H1 (cell line): ENCODE data around the gene SSR1. TPM values are rescaled to one million over a fixed set of nuclear protein-coding genes. Genes with fewer than 3 reads are reported as not detected.

ENCODE experiments used
- CTCF ChIA-PET: fragments of 300-600 bp; sonication (Branson Sonifier 250); formaldehyde crosslinking; loops from one replicate; lab custom pipeline; 2021; ENCODE audit not compliant: partially characterized antibody; lab: Charles Lee
- POLR2A ChIA-PET: fragments of 300-600 bp; sonication (Branson Sonifier 250); formaldehyde crosslinking; loops from one replicate; lab custom pipeline; 2021; ENCODE audit warnings: inconsistent platforms; ENCODE audit not compliant: partially characterized antibody; lab: Charles Lee
- DNase-seq, 2 experiments: peaks; one replicate each; pipeline versions ENCODE4 v3.0.0 to v3.0.0-alpha.2; 2010 to 2022; ENCODE audit warnings: low spot score in 2 of 2, low read depth in 1 of 2, mixed read lengths in 1 of 2
- FAIRE-seq: peaks from 2 replicates; lab custom pipeline; 2011; peaks lifted over from hg19 to GRCh38; lab: Jason Lieb, UNC
- H2AFZ ChIP-seq: 2 replicates; pipeline ENCODE4 v1.8.1; 2012; ENCODE audit warnings: low read length, inconsistent platforms
- H2AK5ac ChIP-seq: 2 replicates; pipeline ENCODE4 v1.6.1; 2013; ENCODE audit warnings: low read depth, low read length
- H2BK120ac ChIP-seq: replicated peaks from 2 replicates; pipeline ENCODE3; 2013; ENCODE audit warnings: low read depth, low read length, inconsistent platforms
- H2BK12ac ChIP-seq: 2 replicates; pipeline ENCODE4 v1.6.1; 2013; ENCODE audit warnings: low read depth, low read length
- H2BK15ac ChIP-seq: 2 replicates; pipeline ENCODE4 v1.6.1; 2013; ENCODE audit warnings: low read length
- H2BK20ac ChIP-seq: 2 replicates; pipeline ENCODE4 v1.6.1; 2013; ENCODE audit warnings: low read length
- H2BK5ac ChIP-seq: 2 replicates; pipeline ENCODE4 v1.6.1; 2013; ENCODE audit warnings: low read depth, low read length
- H3K14ac ChIP-seq: 2 replicates; pipeline ENCODE4 v1.6.1; 2013; ENCODE audit warnings: inconsistent platforms; ENCODE audit not compliant: insufficient read length
- H3K18ac ChIP-seq: 2 replicates; pipeline ENCODE4 v1.6.1; 2013; ENCODE audit warnings: low read length; ENCODE audit errors: extremely low read depth
- H3K23ac ChIP-seq: 2 replicates; pipeline ENCODE4 v1.6.1; 2013; ENCODE audit warnings: inconsistent platforms; ENCODE audit not compliant: insufficient read length
- H3K23me2 ChIP-seq: 2 replicates; pipeline ENCODE4 v1.6.1; 2013; ENCODE audit warnings: low read depth, low read length
- H3K27ac ChIP-seq: 2 replicates; pipeline ENCODE4 v1.6.1; 2011; ENCODE audit warnings: low read depth, low read length, inconsistent platforms
- H3K27me3 ChIP-seq, 4 experiments: replicated peaks in 1 of 4; 1 replicate in 1 of 4; 2 replicates in 3 of 4; pipeline versions ENCODE4 v1.6.1 to v1.8.1; 2011 to 2013; ENCODE audit warnings: low read length in 3 of 4, mild to moderate bottlenecking in 3 of 4, inconsistent platforms in 2 of 4, mixed read lengths in 2 of 4, moderate library complexity in 1 of 4; ENCODE audit not compliant: control insufficient read depth in 3 of 4, insufficient read depth in 3 of 4; ENCODE audit errors: extremely low read depth in 1 of 4
- H3K36me3 ChIP-seq, 4 experiments: 2 replicates each; pipeline versions ENCODE4 v1.6.1 to v1.8.1; 2011 to 2013; ENCODE audit warnings: mild to moderate bottlenecking in 4 of 4, low read length in 3 of 4, moderate library complexity in 2 of 4, control low read depth in 1 of 4, inconsistent platforms in 1 of 4; ENCODE audit not compliant: insufficient read depth in 4 of 4, control insufficient read depth in 2 of 4
- H3K4ac ChIP-seq: replicated peaks from 2 replicates; pipeline ENCODE3; 2013; ENCODE audit warnings: low read length, low read depth, mixed read lengths, inconsistent platforms; ENCODE audit not compliant: insufficient read length
- H3K4me1 ChIP-seq, 4 experiments: replicated peaks in 1 of 4; 1 replicate in 1 of 4; 2 replicates in 3 of 4; pipeline versions ENCODE4 v1.6.1 to v1.8.1; 2011 to 2013; ENCODE audit warnings: low read length in 3 of 4, inconsistent platforms in 2 of 4, mixed read lengths in 1 of 4; ENCODE audit not compliant: insufficient read depth in 4 of 4, control insufficient read depth in 3 of 4
- H3K4me2 ChIP-seq, 2 experiments: 2 replicates each; pipeline versions ENCODE4 v1.6.1 to v1.8.1; 2011 to 2013; ENCODE audit warnings: low read depth in 2 of 2, low read length in 2 of 2, control low read depth in 1 of 2, inconsistent platforms in 1 of 2, mild to moderate bottlenecking in 1 of 2; ENCODE audit not compliant: insufficient read depth in 1 of 2
- H3K4me3 ChIP-seq, 4 experiments: fragments of 200-600, 300-600 bp in 1 of 4; sonication (generic), shearing (Covaris generic), sonication (Bioruptor Twin) in 1 of 4; 2 replicates each; pipeline versions ENCODE4 v1.5.1 to v1.8.1; 2011 to 2016; ENCODE audit warnings: low read length in 4 of 4, low read depth in 3 of 4, control low read depth in 2 of 4, inconsistent platforms in 2 of 4, mild to moderate bottlenecking in 2 of 4, mixed read lengths in 1 of 4, moderate library complexity in 1 of 4; ENCODE audit not compliant: insufficient read depth in 2 of 4; ENCODE audit errors: extremely low read depth in 1 of 4
- H3K56ac ChIP-seq: replicated peaks from 2 replicates; pipeline ENCODE3; 2013; ENCODE audit warnings: low read depth, mild to moderate bottlenecking, mixed read lengths, low read length, inconsistent platforms; ENCODE audit not compliant: insufficient read length
- H3K79me1 ChIP-seq: 2 replicates; pipeline ENCODE4 v1.6.1; 2013; ENCODE audit warnings: low read depth, low read length, control low read depth
- H3K79me2 ChIP-seq, 2 experiments: 2 replicates each; pipeline versions ENCODE4 v1.6.1 to v1.8.1; 2012 to 2013; ENCODE audit warnings: low read length in 2 of 2, mild to moderate bottlenecking in 2 of 2, inconsistent platforms in 1 of 2; ENCODE audit not compliant: insufficient read depth in 2 of 2, control insufficient read depth in 1 of 2
- H3K9ac ChIP-seq, 4 experiments: replicated peaks in 1 of 4; 1 replicate in 1 of 4; 2 replicates in 3 of 4; pipeline versions ENCODE4 v1.6.1 to v1.8.1; 2011 to 2013; ENCODE audit warnings: low read depth in 3 of 4, low read length in 3 of 4, control low read depth in 2 of 4, mild to moderate bottlenecking in 2 of 4, moderate library complexity in 2 of 4, inconsistent platforms in 1 of 4; ENCODE audit errors: extremely low read depth in 1 of 4
- H3K9me3 ChIP-seq, 2 experiments: 2 replicates each; pipeline versions ENCODE4 v1.6.1 to v1.8.1; 2012 to 2013; ENCODE audit warnings: mild to moderate bottlenecking in 2 of 2, moderate library complexity in 2 of 2, control low read depth in 1 of 2, inconsistent platforms in 1 of 2, low read depth in 1 of 2, low read length in 1 of 2, mixed read lengths in 1 of 2; ENCODE audit not compliant: insufficient read depth in 2 of 2
- H4K20me1 ChIP-seq, 2 experiments: replicated peaks in 1 of 2; 2 replicates each; pipeline versions ENCODE3 to v1.8.1; 2011 to 2013; ENCODE audit warnings: inconsistent platforms in 2 of 2, low read length in 2 of 2, mild to moderate bottlenecking in 1 of 2; ENCODE audit not compliant: insufficient read depth in 2 of 2, control insufficient read depth in 1 of 2
- H4K5ac ChIP-seq: 2 replicates; pipeline ENCODE4 v1.6.1; 2013; ENCODE audit warnings: low read length, low read depth, mixed read lengths, inconsistent platforms; ENCODE audit not compliant: insufficient read length
- H4K8ac ChIP-seq: 2 replicates; pipeline ENCODE4 v1.8.0; 2013; ENCODE audit warnings: mild to moderate bottlenecking, moderate library complexity, low read length, inconsistent platforms; ENCODE audit not compliant: insufficient read depth; ENCODE audit errors: extremely low read depth
- H4K91ac ChIP-seq: replicated peaks from 2 replicates; pipeline ENCODE3; 2013; ENCODE audit warnings: low read length, mixed read lengths, inconsistent platforms; ENCODE audit not compliant: insufficient read length
- CBX5 ChIP-seq: fragments of 300-800, 300-1000 bp; sonication (generic); IDR thresholded peaks from 2 replicates; pipeline ENCODE4 v1.7.1; 2016; ENCODE audit warnings: antibody characterized with exemption, low read length, low read depth
- KDM1A ChIP-seq: fragments of 200-600, 300-600 bp; sonication (generic); IDR thresholded peaks from 2 replicates; pipeline ENCODE4 v1.7.1; 2016; ENCODE audit warnings: mild to moderate bottlenecking, low read length, borderline replicate concordance
- NANOG ChIP-seq: IDR thresholded peaks from 2 replicates; pipeline ENCODE4 v1.6.1; 2011; ENCODE audit warnings: low read length, low read depth, mild to moderate bottlenecking, inconsistent platforms; ENCODE audit not compliant: insufficient read depth, poor library complexity, severe bottlenecking
- SIRT6 ChIP-seq: IDR thresholded peaks from one replicate; pipeline ENCODE4 v1.7.1; 2012; ENCODE audit warnings: low read length, inconsistent platforms
- SIX5 ChIP-seq: IDR thresholded peaks from 2 replicates; pipeline ENCODE4 v1.6.1; 2011; ENCODE audit warnings: mild to moderate bottlenecking, low read depth, low read length
- TAF7 ChIP-seq: optimal IDR thresholded peaks from 2 replicates; pipeline ENCODE3; 2011; ENCODE audit warnings: low read depth, mild to moderate bottlenecking, inconsistent platforms, low read length, moderate library complexity, borderline replicate concordance
- WGBS, 2 experiments: shearing (Covaris generic) in 1 of 2; methylation state at CpG; one replicate each; pipeline versions ENCODE4 v1.1.6 to v1.1.7; 2013 to 2015; ENCODE audit warnings: low lambda C conversion rate in 2 of 2, mixed read lengths in 2 of 2, inconsistent platforms in 1 of 2, low coverage in 1 of 2, missing lambda C conversion rate in 1 of 2; ENCODE audit not compliant: insufficient replicate concordance in 2 of 2, insufficient coverage in 1 of 2, insufficient read length in 1 of 2; ENCODE audit errors: extremely low coverage in 1 of 2, missing lambda C conversion rate in 1 of 2; 5-methylcytosine and 5-hydroxymethylcytosine counted together
- polyA plus RNA-seq, 7 experiments: library from polyadenylated mRNA; depleted of rRNA in 3 of 7; stranded (reverse) in 5 of 7; unstranded in 2 of 7; fragments of >200 nt in 5 of 7; fragments of 200-250 nt in 2 of 7; gene quantifications; 1 replicate in 5 of 7; 2 replicates in 1 of 7; 4 replicates in 1 of 7; pipeline versions ENCODE4 v1.2.1 to v1.2.3, GENCODE V29; 2011 to 2013; ENCODE audit warnings: missing spikeins in 2 of 7, mixed read lengths in 2 of 7
- total RNA-seq: library from RNA; stranded (reverse); fragmentation: NEBNext Ultra II Directional; extraction: Animal tissue kit (Norgen Biotek cat#: 25700); gene quantifications from 2 replicates; pipeline ENCODE4 v1.2.1, GENCODE V29; 2021

SSR1 gene
- total and polyA plus RNA-seq, 2 of the 8 experiments (the other 6 are each of a cell fraction or from before 2014, with no cell fraction given): 26.6 to 117 TPM

DNA sequence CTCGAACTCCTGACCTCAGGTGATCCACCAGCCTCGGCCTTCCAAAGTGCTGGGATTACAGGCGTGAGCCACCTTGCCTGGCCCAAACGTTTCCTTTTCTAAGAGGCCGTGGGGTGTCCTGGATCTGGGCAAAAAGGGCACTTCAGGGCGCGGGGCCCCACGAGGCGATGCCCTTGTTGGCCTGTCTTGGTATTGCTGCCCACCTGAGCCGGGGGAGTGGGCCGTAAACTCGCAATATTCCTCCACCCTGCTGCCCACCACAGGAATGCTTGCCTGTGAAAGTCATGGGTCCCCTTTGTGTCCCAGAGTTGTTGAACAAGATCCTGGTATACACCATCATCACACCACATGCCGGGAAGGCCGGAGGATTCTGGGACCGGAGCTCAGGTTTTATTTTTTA is 49.0 kb downstream of the SSR1 start:
- TF ChIP-seq TAF7 (no peak), SIX5 (no peak), SIRT6 (no peak), KDM1A (no peak), CBX5 (no peak), NANOG (no peak)
- TF ChIP-seq, all 59 proteins: peak for 0
- Histone ChIP-seq H3K4me1 (peaks cover 0 to 16% (median 11%) of the 10 kb centered on the region in 4 experiments; a peak in 6 of 7 replicates), H3K23ac (no peak overlapping the region), H4K91ac (no peak overlapping the region), H3K27ac (no peak overlapping the region), H3K9ac (no peak overlapping the region), H3K79me1 (no peaks in the 10 kb centered on the region), H2BK5ac (no peak overlapping the region), H3K36me3 (no peaks in the 10 kb centered on the region), H4K8ac (no peak overlapping the region), H2AK5ac (no peak overlapping the region), H3K4me2 (no peak overlapping the region), H3K18ac (no peak overlapping the region), H2AFZ (no peak overlapping the region), H3K79me2 (no peaks in the 10 kb centered on the region), H3K4me3 (no peak overlapping the region), H3K56ac (no peak overlapping the region), H3K27me3 (no peaks in the 10 kb centered on the region), H3K23me2 (peaks cover 14% of the 10 kb centered on the region), H3K4ac (no peak overlapping the region), H2BK12ac (no peak overlapping the region), H2BK120ac (no peak overlapping the region), H4K5ac (no peak overlapping the region), H2BK20ac (no peak overlapping the region), H2BK15ac (no peak overlapping the region), H3K14ac (no peak overlapping the region), H4K20me1 (no peaks in the 10 kb centered on the region), H3K9me3 (no peaks in the 10 kb centered on the region)
- ChIA-PET POLR2A (interaction anchor here (1.4 kb wide), 1 partner anchor 12 kb away, joined by 5 read pairs; no protein-coding TSS in a partner anchor), CTCF (interaction anchor here (0.7 to 3.1 kb wide), 4 partner anchors 11 to 352 kb away, joined by 3 to 26 read pairs (median 6); no protein-coding TSS in a partner anchor)
- no peak for DNase-seq
- 90% methylated on average over 15 of the region's 15 CpGs; no CpG with 5 or more reads in 1 of the 2 experiments for WGBS, 2 experiments
- no peak for FAIRE-seq
